ENCODE data around the gene CENPB. TPM values are rescaled to one million over a fixed set of nuclear protein-coding genes. Genes with fewer than 3 reads are reported as not detected.
"Not testable (repeated sequence)": the region's sequence is repeated elsewhere in the genome, so short reads cannot be mapped to it uniquely, and the experiment has no call there.

The CENPB gene
- polyA plus RNA-seq, 1 donor (not counting 4 experiments of a cell fraction or from before 2014, with no cell fraction given), result 18.1 TPM

DNA sequence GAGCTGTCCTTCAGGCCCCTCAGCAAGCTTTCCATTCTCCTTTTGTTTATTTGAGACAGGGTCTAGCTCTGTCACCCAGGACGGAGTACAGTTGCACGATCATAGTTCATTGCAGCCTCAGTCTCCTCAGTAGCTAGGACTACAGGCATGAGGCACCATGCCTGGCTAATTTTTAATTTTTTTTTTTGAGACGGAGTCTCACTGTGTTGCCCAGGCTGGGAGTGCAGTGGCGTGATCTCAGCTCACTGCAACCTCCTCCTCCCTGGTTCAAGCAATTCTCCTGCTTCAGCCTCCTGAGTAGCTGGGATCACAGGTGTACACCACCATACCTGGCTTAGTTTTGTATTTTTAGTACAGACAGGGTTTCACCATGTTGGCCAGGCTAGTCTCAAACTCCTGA, 2.7 kb upstream of the CENPB start:
- H2AFZ ChIP-seq (ENCODE audit: control insufficient read depth, low read length); H3K27ac ChIP-seq (ENCODE audit: control insufficient read depth, insufficient read depth, low read length); DNase-seq (ENCODE audit: low read depth, low spot score); dilution Hi-C loops (cut with MboI; ENCODE audit: extremely low pct_ligation_motif_present, low sequenced_read_pairs); H3K36me3 ChIP-seq (ENCODE audit: control insufficient read depth in 2 of 2, extremely low read depth in 1 of 2, insufficient read depth in 2 of 2, low read length in 2 of 2); H3K9me1 ChIP-seq (ENCODE audit: control insufficient read depth, extremely low read depth, insufficient read depth, low read length); FAIRE-seq; H3K9ac ChIP-seq (ENCODE audit: control insufficient read depth, extremely low read depth, insufficient read depth, low read length); H3K9me3 ChIP-seq (ENCODE audit: control insufficient read depth, low read depth, low read length); H3K4me3 ChIP-seq (ENCODE audit: control insufficient read depth in 2 of 3, extremely low read depth in 1 of 3, insufficient read depth in 2 of 3, low read depth in 1 of 3, low read length in 3 of 3); H3K27me3 ChIP-seq (ENCODE audit: control insufficient read depth, extremely low read depth, insufficient read depth, low read length); H3K4me2 ChIP-seq (ENCODE audit: control insufficient read depth, extremely low read depth, insufficient read depth, low read depth, low read length): not testable (repeated sequence)
- Histone ChIP-seq H3K4me1 (ENCODE audit: control insufficient read depth, extremely low read depth, insufficient read depth, low read length) (peaks cover 14% of the 10 kb centered on the region), H4K20me1 (ENCODE audit: control insufficient read depth, extremely low read depth, insufficient read depth, low read length) (peaks cover 13% of the 10 kb centered on the region), H3K79me2 (ENCODE audit: control insufficient read depth, insufficient read depth, low read length) (peaks cover 20% of the 10 kb centered on the region)

DNA sequence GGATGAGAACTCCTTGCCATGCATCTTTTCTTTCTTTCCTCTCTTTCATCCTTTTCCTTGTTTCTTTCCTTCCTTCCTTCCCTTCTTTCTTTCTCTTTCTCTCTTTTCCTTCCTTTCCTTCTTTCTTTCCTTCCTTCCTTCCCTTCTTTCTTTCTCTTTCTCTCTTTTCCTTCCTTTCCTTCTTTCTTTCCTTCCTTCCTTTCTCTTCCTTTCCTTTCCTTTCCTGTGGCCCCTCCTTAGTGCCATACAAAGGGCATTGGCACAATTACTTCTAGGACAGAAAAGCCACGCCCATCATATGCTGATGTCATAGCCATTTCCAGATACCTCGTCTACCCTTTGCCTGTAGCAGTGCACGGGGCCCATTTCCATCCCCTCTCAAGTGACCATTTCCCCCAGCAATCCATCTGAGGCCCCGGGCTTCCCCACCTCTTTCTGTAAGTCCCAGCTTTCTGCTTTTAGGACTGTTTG, 2.2 kb upstream of the CENPB start:
- no peaks in the 10 kb centered on the region for H3K9me3 ChIP-seq (ENCODE audit: control insufficient read depth, low read depth, low read length)
- peaks cover 16% of the 10 kb centered on the region for H3K4me1 ChIP-seq (ENCODE audit: control insufficient read depth, extremely low read depth, insufficient read depth, low read length)
- H3K4me3 ChIP-seq (ENCODE audit: control insufficient read depth in 2 of 3, extremely low read depth in 1 of 3, insufficient read depth in 2 of 3, low read depth in 1 of 3, low read length in 3 of 3), result no peak overlapping the region
- H3K27ac ChIP-seq (ENCODE audit: control insufficient read depth, insufficient read depth, low read length), result no peak overlapping the region
- no peaks in the 10 kb centered on the region for H3K27me3 ChIP-seq (ENCODE audit: control insufficient read depth, extremely low read depth, insufficient read depth, low read length)
- H3K36me3 ChIP-seq (ENCODE audit: control insufficient read depth in 2 of 2, extremely low read depth in 1 of 2, insufficient read depth in 2 of 2, low read length in 2 of 2), result peaks cover 0 to 9% of the 10 kb centered on the region in 2 experiments
- H3K4me2 ChIP-seq (ENCODE audit: control insufficient read depth, extremely low read depth, insufficient read depth, low read depth, low read length), result no peak overlapping the region
- H3K79me2 ChIP-seq (ENCODE audit: control insufficient read depth, insufficient read depth, low read length), result peaks cover 25% of the 10 kb centered on the region
- peaks cover 4% of the 10 kb centered on the region for H3K9me1 ChIP-seq (ENCODE audit: control insufficient read depth, extremely low read depth, insufficient read depth, low read length)
- dilution Hi-C loops (cut with MboI; ENCODE audit: extremely low pct_ligation_motif_present, low sequenced_read_pairs), result no loop called here
- no peak overlapping the region for H3K9ac ChIP-seq (ENCODE audit: control insufficient read depth, extremely low read depth, insufficient read depth, low read length)
- no peak overlapping the region for H2AFZ ChIP-seq (ENCODE audit: control insufficient read depth, low read length)
- DNase-seq (ENCODE audit: low read depth, low spot score) (no peak), FAIRE-seq (no peak)
- peaks cover 16% of the 10 kb centered on the region for H4K20me1 ChIP-seq (ENCODE audit: control insufficient read depth, extremely low read depth, insufficient read depth, low read length)
- TF ChIP-seq, protein P1, sequence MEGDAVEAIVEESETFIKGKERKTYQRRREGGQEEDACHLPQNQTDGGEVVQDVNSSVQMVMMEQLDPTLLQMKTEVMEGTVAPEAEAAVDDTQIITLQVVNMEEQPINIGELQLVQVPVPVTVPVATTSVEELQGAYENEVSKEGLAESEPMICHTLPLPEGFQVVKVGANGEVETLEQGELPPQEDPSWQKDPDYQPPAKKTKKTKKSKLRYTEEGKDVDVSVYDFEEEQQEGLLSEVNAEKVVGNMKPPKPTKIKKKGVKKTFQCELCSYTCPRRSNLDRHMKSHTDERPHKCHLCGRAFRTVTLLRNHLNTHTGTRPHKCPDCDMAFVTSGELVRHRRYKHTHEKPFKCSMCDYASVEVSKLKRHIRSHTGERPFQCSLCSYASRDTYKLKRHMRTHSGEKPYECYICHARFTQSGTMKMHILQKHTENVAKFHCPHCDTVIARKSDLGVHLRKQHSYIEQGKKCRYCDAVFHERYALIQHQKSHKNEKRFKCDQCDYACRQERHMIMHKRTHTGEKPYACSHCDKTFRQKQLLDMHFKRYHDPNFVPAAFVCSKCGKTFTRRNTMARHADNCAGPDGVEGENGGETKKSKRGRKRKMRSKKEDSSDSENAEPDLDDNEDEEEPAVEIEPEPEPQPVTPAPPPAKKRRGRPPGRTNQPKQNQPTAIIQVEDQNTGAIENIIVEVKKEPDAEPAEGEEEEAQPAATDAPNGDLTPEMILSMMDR (optimal IDR thresholded peaks at IDR 0.05 in 1 of 3, IDR thresholded peaks at IDR 0.05 in 1 of 3, conservative IDR thresholded peaks at IDR 0.05 in 1 of 3; ENCODE audit: extremely low read depth in 1 of 3, insufficient read depth in 2 of 3, low read length in 3 of 3), result no peak
- TF ChIP-seq EZH2 (IDR thresholded peaks at IDR 0.05; ENCODE audit: low read length), result no peak

Data from keratinocyte (primary cell).